ENCODE data around the gene ZNF454. TPM values are rescaled to one million over a fixed set of nuclear protein-coding genes. Genes with fewer than 3 reads are reported as not detected.

The ZNF454 gene
- total RNA-seq, result not detected

GRCh38 chr5:178940569-178941360, at the start of gene ZNF454:
Gene ZNF454 (plus strand): TSS chr5:178941198. CDS start chr5:178942792, 1,594 bp downstream.
- Mint-ChIP-seq H3K27ac (no peak within 1 kb of the TSS), H3K4me3 (no peak within 1 kb of the TSS), H3K9me3 (peaks cover 67% of the 10 kb centered on the region), H3K36me3 (ENCODE audit: low read depth) (peaks cover 43% of the 10 kb centered on the region), H3K4me1 (ENCODE audit: low read depth) (no peaks in the 10 kb centered on the region), H3K27me3 (ENCODE audit: low read depth) (peaks cover 38% of the 10 kb centered on the region)
- intact Hi-C loops (cut with micrococcal nuclease), result no loop called here
- DNase-seq, result no peak
- CTCF ChIA-PET, result no interaction called here

DNA sequence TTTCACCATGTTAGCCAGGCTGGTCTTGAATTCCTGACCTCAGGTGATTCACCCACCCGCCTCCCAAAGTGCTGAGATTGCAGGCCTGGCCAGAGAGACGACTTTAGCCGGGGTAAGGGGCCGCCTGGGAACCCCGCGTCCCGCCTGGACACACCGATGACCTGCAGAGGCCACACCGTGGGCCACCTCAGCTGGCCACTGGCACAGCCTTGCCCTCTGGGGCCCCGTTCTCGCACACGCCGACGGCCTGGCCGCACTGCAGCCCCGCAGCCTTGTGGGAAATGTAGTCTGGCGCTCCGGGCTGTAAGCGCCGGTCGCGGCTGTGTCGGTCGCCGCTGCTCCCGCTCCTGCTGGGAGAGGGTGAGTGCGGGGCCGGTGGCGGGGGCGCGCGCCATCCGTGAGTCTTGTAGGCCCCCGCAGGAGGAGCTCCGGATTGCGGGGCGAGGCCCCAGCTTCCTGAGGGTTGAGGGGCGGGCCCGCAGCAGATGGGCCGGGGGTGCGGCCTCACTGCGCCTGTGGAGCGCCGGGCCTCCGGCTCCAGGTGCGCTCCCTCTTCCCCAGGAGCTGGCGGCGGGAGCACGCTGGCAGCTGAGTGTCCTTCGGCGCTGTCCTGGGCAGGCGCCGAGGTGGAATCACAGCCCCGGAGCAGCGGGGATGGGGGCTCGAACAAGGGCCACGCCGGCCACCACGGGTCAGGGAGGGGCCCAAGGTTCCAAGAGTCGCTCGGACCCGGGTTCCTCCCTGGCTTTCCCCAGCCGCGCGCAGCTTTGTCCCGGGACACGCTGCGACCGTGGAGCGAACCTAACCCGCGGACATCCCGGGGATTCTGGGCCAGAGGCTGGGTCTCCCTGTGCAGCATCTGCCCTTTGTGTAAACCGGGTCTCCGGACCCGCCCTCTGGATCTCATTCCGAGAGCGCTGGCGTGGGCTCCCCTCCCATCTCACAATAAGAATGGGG, 45.1 kb upstream of the ZNF454 start, which contains the start of gene ZFP2:
TSS of gene ZFP2 (plus strand) at position 299 of the 957 bp plus-strand sequence. CDS start 35,401 bp downstream, outside the sequence.
- intact Hi-C loops (cut with micrococcal nuclease), result loop anchor here (1.0 to 2.0 kb wide), 4 partner anchors 37 to 165 kb away; partner anchors contain the start of genes ZNF354A, ZNF354B, ZNF354C and ZNF879
- H3K36me3 Mint-ChIP-seq (ENCODE audit: low read depth), result peaks cover 13% of the 10 kb centered on the region
- peaks cover 11% of the 10 kb centered on the region for H3K9me3 Mint-ChIP-seq
- peaks cover 5% of the 10 kb centered on the region for H3K4me1 Mint-ChIP-seq (ENCODE audit: low read depth)
- no peaks in the 10 kb centered on the region for H3K27me3 Mint-ChIP-seq (ENCODE audit: low read depth)
- peak; percentile 48 for DNase-seq
- CTCF ChIA-PET, result interaction anchor here (0.7 kb wide), 1 partner anchor 36 kb away, joined by 4 read pairs; the partner anchor contains the start of gene ZNF354B
- no peak within 1 kb of the TSS for H3K27ac Mint-ChIP-seq
- H3K4me3 Mint-ChIP-seq, result peak within 1 kb of the TSS; percentile 71

- no peak overlapping the region for H3K4me3 Mint-ChIP-seq
- H3K9me3 Mint-ChIP-seq, result peaks cover 13% of the 10 kb centered on the region
- intact Hi-C loops (cut with micrococcal nuclease), result no loop called here
- H3K36me3 Mint-ChIP-seq (ENCODE audit: low read depth), result peaks cover 27% of the 10 kb centered on the region
- no peaks in the 10 kb centered on the region for H3K27me3 Mint-ChIP-seq (ENCODE audit: low read depth)
- peaks cover 5% of the 10 kb centered on the region for H3K4me1 Mint-ChIP-seq (ENCODE audit: low read depth)
- DNase-seq, result no peak
- H3K27ac Mint-ChIP-seq, result no peak overlapping the region
- CTCF ChIA-PET, result interaction anchor here (0.6 kb wide), 1 partner anchor 319 kb away, joined by 3 read pairs; no protein-coding TSS in a partner anchor
Observed at GRCh38 chr5:178899289-178899688, 41.7 kb upstream of the ZNF454 start.

DNA sequence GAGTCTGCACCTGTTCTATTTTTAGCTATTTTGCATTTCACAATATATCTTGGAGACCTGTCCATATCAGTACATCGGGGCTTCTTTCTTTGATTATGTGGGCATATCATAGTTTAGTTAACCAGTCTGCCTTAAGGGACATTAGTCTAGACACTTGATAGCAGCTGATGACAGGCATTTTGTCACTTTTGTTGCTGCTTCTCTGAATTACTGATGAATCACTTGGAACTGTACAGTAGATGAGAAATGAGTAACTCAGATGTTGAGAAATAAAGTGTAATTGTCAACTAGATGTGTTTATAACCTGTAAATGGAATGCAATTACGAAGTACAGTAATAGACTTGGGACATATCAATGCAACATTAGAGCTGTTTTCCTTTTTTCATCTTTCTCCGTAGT, 38.1 kb upstream of the ZNF454 start:
- Mint-ChIP-seq H3K9me3 (peaks cover 15% of the 10 kb centered on the region), H3K27ac (no peak overlapping the region), H3K4me3 (no peak overlapping the region), H3K4me1 (ENCODE audit: low read depth) (no peaks in the 10 kb centered on the region), H3K36me3 (ENCODE audit: low read depth) (peaks cover 32% of the 10 kb centered on the region), H3K27me3 (ENCODE audit: low read depth) (no peaks in the 10 kb centered on the region)
- CTCF ChIA-PET, result no interaction called here
- no peak for DNase-seq
- intact Hi-C loops (cut with micrococcal nuclease), result no loop called here

- peaks cover 85% of the 10 kb centered on the region for H3K9me3 Mint-ChIP-seq
- no peak overlapping the region for H3K27ac Mint-ChIP-seq
- CTCF ChIA-PET, result interaction anchor here (0.7 kb wide), 1 partner anchor 25 kb away, joined by 3 read pairs; no protein-coding TSS in a partner anchor
- intact Hi-C loops (cut with micrococcal nuclease), result no loop called here
- no peaks in the 10 kb centered on the region for H3K4me1 Mint-ChIP-seq (ENCODE audit: low read depth)
- DNase-seq, result no peak
- H3K4me3 Mint-ChIP-seq, result no peak overlapping the region
- H3K27me3 Mint-ChIP-seq (ENCODE audit: low read depth), result no peaks in the 10 kb centered on the region
- peaks cover 67% of the 10 kb centered on the region for H3K36me3 Mint-ChIP-seq (ENCODE audit: low read depth)
Observed at GRCh38 chr5:178931846-178932760, 8.9 kb upstream of the ZNF454 start.

GRCh38 chr5:178941361-178941760, 363 bp downstream of the ZNF454 start:
- Mint-ChIP-seq H3K9me3 (peaks cover 64% of the 10 kb centered on the region), H3K27ac (no peak overlapping the region), H3K4me1 (ENCODE audit: low read depth) (no peaks in the 10 kb centered on the region), H3K36me3 (ENCODE audit: low read depth) (peaks cover 38% of the 10 kb centered on the region), H3K4me3 (no peak overlapping the region), H3K27me3 (ENCODE audit: low read depth) (peaks cover 38% of the 10 kb centered on the region)
- CTCF ChIA-PET, result no interaction called here
- intact Hi-C loops (cut with micrococcal nuclease), result no loop called here
- no peak for DNase-seq

DNA sequence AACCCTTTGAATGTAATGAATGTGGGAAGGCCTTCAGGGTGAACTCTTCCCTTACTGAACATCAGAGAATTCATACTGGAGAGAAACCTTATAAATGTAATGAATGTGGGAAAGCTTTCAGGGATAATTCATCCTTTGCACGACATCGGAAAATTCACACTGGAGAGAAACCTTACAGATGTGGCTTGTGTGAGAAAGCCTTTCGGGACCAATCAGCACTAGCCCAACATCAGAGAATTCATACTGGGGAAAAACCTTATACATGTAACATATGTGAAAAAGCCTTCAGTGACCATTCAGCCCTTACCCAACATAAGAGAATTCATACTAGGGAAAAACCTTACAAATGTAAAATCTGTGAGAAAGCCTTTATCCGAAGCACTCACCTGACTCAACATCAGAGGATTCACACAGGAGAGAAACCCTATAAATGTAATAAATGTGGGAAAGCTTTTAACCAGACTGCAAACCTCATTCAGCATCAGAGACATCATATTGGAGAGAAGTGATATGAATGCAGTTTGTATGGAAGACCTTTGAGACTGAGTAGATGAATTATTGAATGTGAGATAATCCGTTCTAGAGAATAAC, 24.6 kb downstream of the ZNF454 start:
- Mint-ChIP-seq H3K27me3 (ENCODE audit: low read depth) (no peaks in the 10 kb centered on the region), H3K4me1 (ENCODE audit: low read depth) (no peaks in the 10 kb centered on the region), H3K36me3 (ENCODE audit: low read depth) (peaks cover 32% of the 10 kb centered on the region), H3K27ac (no peak overlapping the region), H3K9me3 (peaks cover 78% of the 10 kb centered on the region), H3K4me3 (no peak overlapping the region)
- DNase-seq, result no peak
- CTCF ChIA-PET, result no interaction called here
- intact Hi-C loops (cut with micrococcal nuclease), result no loop called here

GRCh38 chr5:178981381-178981780, 40.4 kb downstream of the ZNF454 start:
- Mint-ChIP-seq H3K27ac (no peak overlapping the region), H3K4me3 (no peak overlapping the region), H3K4me1 (ENCODE audit: low read depth) (no peaks in the 10 kb centered on the region), H3K9me3 (peaks cover 37% of the 10 kb centered on the region), H3K36me3 (ENCODE audit: low read depth) (peaks cover 4% of the 10 kb centered on the region), H3K27me3 (ENCODE audit: low read depth) (no peaks in the 10 kb centered on the region)
- intact Hi-C loops (cut with micrococcal nuclease), result no loop called here
- CTCF ChIA-PET, result no interaction called here
- DNase-seq, result no peak

- H3K9me3 Mint-ChIP-seq, result peaks cover 29% of the 10 kb centered on the region
- CTCF ChIA-PET, result no interaction called here
- H3K36me3 Mint-ChIP-seq (ENCODE audit: low read depth), result peaks cover 4% of the 10 kb centered on the region
- H3K27ac Mint-ChIP-seq, result no peak overlapping the region
- DNase-seq, result no peak
- H3K27me3 Mint-ChIP-seq (ENCODE audit: low read depth), result no peaks in the 10 kb centered on the region
- H3K4me1 Mint-ChIP-seq (ENCODE audit: low read depth), result no peaks in the 10 kb centered on the region
- no peak overlapping the region for H3K4me3 Mint-ChIP-seq
- intact Hi-C loops (cut with micrococcal nuclease), result no loop called here
Observed at GRCh38 chr5:178982941-178983340, 41.9 kb downstream of the ZNF454 start.

DNA sequence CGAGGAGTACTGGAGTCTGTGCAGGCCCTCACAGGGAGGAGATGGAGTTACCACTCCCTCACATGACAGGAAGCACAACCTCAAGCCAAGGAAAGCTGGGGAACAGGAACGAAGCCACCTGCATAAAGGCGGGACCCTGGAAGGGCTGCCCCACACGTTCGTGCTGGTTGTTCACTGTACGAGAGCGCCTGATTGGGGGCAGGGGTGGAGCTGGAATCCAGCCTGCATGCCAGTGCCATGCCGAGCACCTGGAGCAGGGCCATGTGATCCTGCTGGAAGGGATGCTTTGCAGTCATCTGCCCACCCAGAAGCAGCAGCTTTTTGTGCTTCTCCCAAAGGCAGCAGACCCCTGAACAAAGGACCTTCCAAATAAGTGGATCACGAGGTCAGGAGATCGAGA, 42.7 kb downstream of the ZNF454 start:
- Mint-ChIP-seq H3K36me3 (ENCODE audit: low read depth) (peaks cover 4% of the 10 kb centered on the region), H3K27ac (no peak overlapping the region), H3K4me3 (no peak overlapping the region), H3K27me3 (ENCODE audit: low read depth) (no peaks in the 10 kb centered on the region), H3K9me3 (peaks cover 28% of the 10 kb centered on the region), H3K4me1 (ENCODE audit: low read depth) (no peaks in the 10 kb centered on the region)
- intact Hi-C loops (cut with micrococcal nuclease), result no loop called here
- CTCF ChIA-PET, result no interaction called here
- no peak for DNase-seq

Measured in activated naive CD4-positive, alpha-beta T cell treated with anti-CD3 and anti-CD28 coated beads for 36 hours (primary cell).